ENCODE measurements around the gene CACNA1C. TPM values are rescaled to one million over a fixed set of nuclear protein-coding genes. Genes with fewer than 3 reads are reported as not detected.

CACNA1C gene
- total RNA-seq, 4 donors from 2014 or later = 0.38 to 2.4 (median 1.4) TPM

DNA sequence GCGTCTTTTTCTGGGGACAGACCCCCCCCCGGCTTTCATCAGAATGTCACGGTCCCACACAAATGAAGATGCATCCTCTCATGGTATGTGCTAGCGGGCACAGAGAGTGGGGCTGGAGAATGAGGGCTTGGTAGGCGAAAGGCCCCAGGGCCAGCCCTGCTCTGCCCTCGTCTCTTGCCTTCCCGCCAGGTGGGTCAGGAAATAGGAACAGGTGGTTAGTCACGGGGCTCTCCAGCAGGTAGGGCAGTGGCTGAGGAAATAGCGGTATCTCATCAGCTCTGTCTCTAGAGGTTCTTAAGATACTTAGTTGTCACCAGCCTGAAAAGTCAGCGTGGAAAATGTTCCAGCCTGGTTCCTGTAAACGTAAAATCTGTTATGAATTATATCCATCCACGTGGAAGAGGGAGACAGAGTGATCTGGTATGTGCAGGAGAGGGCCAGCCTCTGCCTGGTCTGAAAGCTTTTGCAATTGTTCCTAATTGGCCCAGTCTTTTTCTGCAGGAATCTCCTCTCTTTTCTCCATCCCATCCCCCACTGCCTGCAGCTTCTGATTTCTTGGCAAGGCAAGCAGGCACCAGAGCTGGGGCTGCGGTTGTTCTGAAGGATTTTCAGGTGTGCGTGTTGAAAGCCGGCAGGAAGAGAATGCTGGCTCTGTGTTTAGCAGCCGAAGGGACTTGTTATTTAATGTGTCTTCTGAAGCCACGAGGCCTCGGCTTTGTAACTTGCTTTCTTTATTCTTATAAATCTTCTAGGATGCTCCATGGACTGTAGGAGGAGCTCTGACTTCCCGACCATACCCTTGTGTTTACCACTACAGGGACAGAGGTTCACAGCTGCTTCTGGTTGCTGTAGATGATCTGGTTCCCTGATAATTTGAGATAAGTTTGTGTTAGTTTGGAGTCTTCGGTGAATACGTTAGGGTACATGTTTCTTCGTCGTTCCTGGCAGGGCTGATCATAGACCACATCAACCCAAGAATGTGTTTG, 131.1 kb downstream of the CACNA1C start:
- no peak overlapping the region for H3K4me3 ChIP-seq (ENCODE audit: low read depth, poor library complexity, severe bottlenecking)
- TF ChIP-seq, protein P1, sequence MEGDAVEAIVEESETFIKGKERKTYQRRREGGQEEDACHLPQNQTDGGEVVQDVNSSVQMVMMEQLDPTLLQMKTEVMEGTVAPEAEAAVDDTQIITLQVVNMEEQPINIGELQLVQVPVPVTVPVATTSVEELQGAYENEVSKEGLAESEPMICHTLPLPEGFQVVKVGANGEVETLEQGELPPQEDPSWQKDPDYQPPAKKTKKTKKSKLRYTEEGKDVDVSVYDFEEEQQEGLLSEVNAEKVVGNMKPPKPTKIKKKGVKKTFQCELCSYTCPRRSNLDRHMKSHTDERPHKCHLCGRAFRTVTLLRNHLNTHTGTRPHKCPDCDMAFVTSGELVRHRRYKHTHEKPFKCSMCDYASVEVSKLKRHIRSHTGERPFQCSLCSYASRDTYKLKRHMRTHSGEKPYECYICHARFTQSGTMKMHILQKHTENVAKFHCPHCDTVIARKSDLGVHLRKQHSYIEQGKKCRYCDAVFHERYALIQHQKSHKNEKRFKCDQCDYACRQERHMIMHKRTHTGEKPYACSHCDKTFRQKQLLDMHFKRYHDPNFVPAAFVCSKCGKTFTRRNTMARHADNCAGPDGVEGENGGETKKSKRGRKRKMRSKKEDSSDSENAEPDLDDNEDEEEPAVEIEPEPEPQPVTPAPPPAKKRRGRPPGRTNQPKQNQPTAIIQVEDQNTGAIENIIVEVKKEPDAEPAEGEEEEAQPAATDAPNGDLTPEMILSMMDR (IDR thresholded peaks at IDR 0.05) = no peak
- TF ChIP-seq POLR2A (IDR thresholded peaks at IDR 0.05) = no peak
- WGBS, 2 donors = 38 to 39% methylated on average over 23 of the region's 23 CpGs
- DNase-seq (ENCODE audit: low spot score in 2 of 2) = peak in 1 of 2 donors; percentile 35
- intact Hi-C loops (cut with DNase I; ENCODE audit: low total_unique reads) = no loop called here

DNA sequence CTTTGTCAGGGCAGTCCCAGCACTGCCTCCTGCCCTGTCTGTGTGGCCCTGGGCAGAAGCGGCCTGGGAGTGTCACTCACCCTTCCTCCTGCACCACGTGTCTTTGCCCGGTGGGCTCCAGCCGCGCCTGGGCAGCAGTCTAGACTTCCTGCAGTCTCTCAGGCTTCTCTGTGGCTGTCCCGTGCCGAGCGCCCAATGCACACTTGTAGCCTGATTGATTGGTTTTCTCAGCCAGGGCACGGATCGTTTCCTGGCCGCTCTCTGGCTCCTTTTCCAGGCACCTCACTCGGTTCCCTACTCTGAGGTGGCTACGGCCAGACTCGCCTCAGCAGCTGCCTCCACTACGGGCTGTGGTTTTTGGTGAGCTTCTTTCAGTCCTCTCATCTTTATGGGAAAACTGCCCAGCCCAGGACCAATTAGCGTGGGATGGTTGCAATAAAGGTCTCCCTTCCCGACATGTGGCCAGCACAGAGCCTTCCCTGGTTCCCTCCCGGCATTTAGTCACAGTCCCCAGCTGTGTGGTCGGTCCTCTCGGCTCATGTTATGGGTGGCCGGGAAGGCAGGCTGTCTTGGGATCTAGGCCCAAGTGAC, 133.1 kb downstream of the CACNA1C start:
- no peak for DNase-seq (ENCODE audit: low spot score in 2 of 2)
- no peak overlapping the region for H3K4me3 ChIP-seq (ENCODE audit: low read depth, poor library complexity, severe bottlenecking)
- intact Hi-C loops (cut with DNase I; ENCODE audit: low total_unique reads) = no loop called here
- TF ChIP-seq POLR2A (IDR thresholded peaks at IDR 0.05) = no peak
- TF ChIP-seq, protein P1 (IDR thresholded peaks at IDR 0.05) = no peak
- WGBS, 2 donors = 86 to 93% methylated on average over 20 to 21 of the region's 21 CpGs

DNA sequence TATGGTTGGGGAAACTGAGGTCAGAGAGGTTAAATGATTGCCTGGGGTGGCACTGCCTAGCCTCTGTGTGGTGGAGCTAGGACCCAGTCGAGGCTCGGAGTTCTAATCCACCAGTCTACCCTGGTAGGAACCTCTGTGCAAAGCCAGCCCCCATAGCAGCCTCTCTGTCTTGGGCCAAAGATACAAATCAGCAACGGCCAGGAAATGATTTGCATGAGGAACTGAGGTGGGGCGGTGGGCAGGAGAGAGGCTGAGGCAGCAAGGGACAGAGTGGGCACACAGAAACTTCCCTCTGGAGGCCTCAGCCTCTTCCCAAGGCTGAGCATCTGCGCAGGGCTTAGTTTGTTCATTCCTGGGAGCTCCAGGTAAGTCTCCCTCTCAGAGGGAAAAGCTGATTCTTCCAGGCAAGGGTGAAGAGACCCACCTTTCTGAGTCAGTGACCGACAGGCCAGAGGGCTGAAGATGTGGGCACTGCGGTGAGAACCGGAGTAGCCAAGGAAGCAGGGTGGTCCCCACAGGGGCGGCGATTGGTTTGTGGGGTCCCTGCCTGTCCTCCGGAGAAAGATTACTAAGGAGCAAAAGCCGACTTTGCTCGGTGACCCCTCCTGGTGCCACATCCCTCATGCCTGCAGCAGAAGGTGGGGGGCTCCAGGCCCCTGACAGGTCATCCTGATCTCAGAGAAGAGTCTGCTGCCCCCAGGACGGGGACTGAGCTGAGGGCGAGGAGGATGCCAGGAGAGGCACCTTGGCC, 134.6 kb downstream of the CACNA1C start:
- intact Hi-C loops (cut with DNase I; ENCODE audit: low total_unique reads) = no loop called here

DNA sequence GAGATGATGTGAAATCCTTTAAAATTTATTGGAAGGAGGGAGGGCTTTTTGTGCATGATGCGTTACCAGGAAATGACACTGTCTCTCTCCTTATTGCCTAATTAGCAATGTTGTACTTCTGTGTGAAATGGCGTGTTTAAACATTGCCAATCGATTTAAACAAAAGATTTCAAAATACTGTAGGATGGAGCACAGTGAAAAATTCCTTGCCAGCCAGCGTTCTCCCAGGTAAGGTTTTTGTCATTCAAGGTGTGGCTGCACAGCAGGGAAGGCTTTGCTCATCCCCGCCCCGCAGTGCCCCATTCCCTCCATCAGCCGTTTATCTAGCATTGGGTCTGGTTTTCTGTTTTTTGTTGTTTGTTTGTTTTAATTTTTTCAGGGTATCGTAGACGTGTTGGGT, 137.3 kb downstream of the CACNA1C start:
- TF ChIP-seq, protein P1 (IDR thresholded peaks at IDR 0.05) = no peak
- TF ChIP-seq POLR2A (IDR thresholded peaks at IDR 0.05) = no peak
- H3K4me3 ChIP-seq (ENCODE audit: low read depth, poor library complexity, severe bottlenecking) = no peak overlapping the region
- intact Hi-C loops (cut with DNase I; ENCODE audit: low total_unique reads) = no loop called here
- no peak for DNase-seq (ENCODE audit: low spot score in 2 of 2)
- WGBS, 2 donors = 77 to 82% methylated on average over 9 of the region's 9 CpGs

More for the DNA sequence above, 134.6 kb downstream of the CACNA1C start:
- TF ChIP-seq POLR2A (IDR thresholded peaks at IDR 0.05) = no peak
- TF ChIP-seq, protein P1 (IDR thresholded peaks at IDR 0.05) = no peak
- H3K4me3 ChIP-seq (ENCODE audit: low read depth, poor library complexity, severe bottlenecking) = no peak overlapping the region
- no peak for DNase-seq (ENCODE audit: low spot score in 2 of 2)
- 86 to 90% methylated on average over 15 of the region's 15 CpGs for WGBS, 2 donors

DNA sequence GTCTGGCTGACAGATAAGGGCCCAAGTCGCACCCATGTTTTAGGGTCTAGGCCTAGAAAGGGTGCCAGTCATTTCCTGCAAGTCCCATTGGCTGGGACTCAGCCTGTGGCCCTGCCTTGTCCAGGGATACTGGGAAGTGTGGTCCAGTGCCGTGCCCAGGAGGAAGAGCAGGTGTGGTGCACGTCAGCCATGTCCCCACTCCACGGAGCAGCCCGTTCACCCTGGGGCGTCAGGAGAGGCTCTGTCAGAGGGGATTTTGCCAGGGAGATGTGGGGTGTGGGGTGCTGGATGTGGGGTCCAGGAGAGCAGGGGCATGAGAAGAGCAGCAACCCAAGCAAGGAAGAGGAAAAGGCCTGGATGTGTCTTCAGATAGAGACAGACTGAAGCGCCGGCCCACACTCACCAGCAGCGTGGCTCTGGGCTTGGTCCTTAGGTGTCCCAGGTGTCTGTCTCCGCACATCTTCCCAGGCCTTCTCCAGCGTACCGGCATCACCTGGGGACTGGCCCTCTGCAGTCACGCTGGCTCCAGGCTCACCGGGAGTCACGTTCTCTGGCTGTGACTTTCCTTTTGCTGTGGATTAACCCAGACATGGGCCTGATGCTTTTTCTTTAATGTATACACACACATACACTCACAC, 138.2 kb downstream of the CACNA1C start:
- intact Hi-C loops (cut with DNase I; ENCODE audit: low total_unique reads) = no loop called here

More for the DNA sequence above, 138.2 kb downstream of the CACNA1C start:
- TF ChIP-seq, protein P1 (IDR thresholded peaks at IDR 0.05) = no peak
- no peak for TF ChIP-seq POLR2A (IDR thresholded peaks at IDR 0.05)
- no peak overlapping the region for H3K4me3 ChIP-seq (ENCODE audit: low read depth, poor library complexity, severe bottlenecking)
- WGBS, 2 donors = 91 to 95% methylated on average over 15 of the region's 15 CpGs
- DNase-seq (ENCODE audit: low spot score in 2 of 2) = no peak
